Stomach (tissue), 4 donors: ENCODE results near the gene CUX1.

ENCODE experiments used
- CTCF ChIP-seq, 7 experiments: fragments of 450-650 bp in 4 of 7; fragments of 200-600 bp in 3 of 7; sonication (generic) in 3 of 7; IDR thresholded peaks; one replicate each; pipeline ENCODE4 v1.5.1; 2016 to 2019; ENCODE audit warnings: antibody characterized with exemption in 7 of 7, control low read depth in 2 of 7, mild to moderate bottlenecking in 1 of 7
- POLR2A ChIP-seq, 4 donors: fragments of 450-650 bp; IDR thresholded peaks; one replicate each; pipeline ENCODE4 v1.6.1; 2016; ENCODE audit warnings: antibody characterized with exemption in 4 of 4, control low read depth in 2 of 4, mild to moderate bottlenecking in 1 of 4, moderate library complexity in 1 of 4

- TF ChIP-seq CTCF (IDR thresholded peaks at IDR 0.05) (no peak), POLR2A (IDR thresholded peaks at IDR 0.05) (no peak)
Observed at GRCh38 chr7:101936223-101936610, 118.8 kb downstream of the CUX1 start.
